Glomerular visceral epithelial cell (primary cell): ENCODE measurements around the gene ASB9.
A peak's percentile ranks its signal among the peaks of the same experiment; 100 is the strongest.
"Not testable (repeated sequence)": the region's sequence is repeated elsewhere in the genome, so short reads cannot be mapped to it uniquely, and the experiment has no call there.

Source experiments
- DNase-seq: peaks from one replicate; pipeline ENCODE4 v3.0.0-alpha.2; 2016; ENCODE audit errors: extremely low spot score

Gene ASB9

DNA sequence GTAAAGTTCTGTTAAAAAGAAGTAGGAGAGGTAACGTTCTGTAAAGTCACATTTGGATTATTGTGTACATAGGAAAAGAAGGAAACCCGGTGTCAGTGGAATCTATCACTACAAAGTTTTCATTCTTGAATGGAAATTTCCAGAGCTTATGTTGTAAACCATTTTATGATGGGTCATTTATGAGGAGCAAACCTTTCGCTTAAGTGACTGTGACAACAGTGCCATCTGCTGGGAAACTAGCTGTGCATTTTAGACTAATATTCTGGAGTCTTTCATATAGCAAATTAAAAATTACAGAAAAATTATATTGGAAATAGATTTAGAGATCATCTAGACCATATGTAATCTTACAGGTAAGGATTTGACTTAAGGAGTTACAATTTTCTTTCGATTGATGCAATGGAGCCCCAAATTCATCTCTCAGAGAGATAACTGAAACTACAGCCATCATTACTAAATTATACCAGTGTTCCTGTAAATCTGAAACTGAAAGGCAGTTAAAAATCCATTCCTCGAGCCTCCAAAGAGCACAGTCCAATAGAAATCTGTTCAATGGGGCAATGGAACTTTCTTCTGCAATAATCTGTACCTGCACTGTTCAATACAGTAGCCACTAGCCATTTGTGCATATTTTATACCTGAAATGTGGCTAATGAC lies 26.9 kb downstream of the ASB9 start:
- DNase-seq, result peak; percentile 29

DNA sequence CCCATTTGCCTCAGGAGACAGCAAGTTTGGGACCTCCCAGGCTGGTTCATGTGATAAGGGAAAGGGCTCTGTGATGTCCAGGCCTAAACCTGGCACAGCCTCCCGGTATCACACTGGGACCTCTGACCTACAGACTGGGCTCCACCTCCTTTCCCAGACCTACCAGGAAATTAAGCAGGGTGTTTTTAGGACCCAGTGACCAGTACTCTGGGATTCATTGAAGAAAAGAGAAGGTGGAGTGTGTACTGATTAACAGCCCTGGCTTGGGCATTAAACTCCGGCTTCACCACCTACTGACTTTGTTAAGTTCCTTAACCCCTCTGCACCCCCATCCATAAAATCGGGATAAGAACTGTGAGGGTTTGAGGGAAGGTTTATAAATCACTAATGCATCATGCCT lies 28.6 kb downstream of the ASB9 start:
- no peak for DNase-seq

DNA sequence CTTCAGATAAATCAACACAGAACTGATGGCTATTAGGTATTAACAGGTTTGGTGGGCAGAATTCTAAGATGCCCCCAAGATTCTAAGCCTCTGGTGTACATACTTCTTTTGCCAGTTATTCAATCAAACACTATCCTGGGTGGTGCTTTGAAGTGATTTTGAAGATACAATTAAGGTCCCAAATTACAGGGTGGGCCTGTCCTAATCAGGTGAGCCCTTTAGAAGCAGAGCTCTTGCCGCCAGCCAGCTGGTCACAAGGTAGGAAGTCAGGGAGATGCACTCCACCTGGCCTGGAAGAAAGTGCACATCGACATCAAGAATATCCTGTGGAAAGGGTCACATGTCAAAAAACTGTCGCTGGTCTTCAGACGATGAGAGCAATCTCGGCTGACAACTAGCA lies 29.5 kb downstream of the ASB9 start:
- no peak for DNase-seq

DNA sequence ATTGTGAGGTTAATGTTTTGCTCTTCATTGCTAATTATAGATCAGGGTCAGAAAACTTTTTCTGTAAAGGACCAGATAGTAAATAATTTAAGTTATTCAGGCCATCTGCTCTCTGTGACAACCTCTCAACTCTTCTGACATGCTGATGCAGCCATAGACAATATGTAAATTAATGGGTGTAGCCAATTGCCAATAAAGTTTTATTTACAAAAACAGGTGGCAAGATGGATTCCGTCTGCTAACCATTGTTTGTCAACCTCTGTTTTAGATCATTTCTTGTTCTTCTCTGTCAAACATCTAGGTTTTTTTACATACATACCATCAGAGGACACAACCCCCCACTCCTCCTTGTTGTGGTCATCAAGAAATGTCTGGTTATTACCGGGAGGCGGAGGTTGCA lies 33.7 kb downstream of the ASB9 start:
- no peak for DNase-seq

DNA sequence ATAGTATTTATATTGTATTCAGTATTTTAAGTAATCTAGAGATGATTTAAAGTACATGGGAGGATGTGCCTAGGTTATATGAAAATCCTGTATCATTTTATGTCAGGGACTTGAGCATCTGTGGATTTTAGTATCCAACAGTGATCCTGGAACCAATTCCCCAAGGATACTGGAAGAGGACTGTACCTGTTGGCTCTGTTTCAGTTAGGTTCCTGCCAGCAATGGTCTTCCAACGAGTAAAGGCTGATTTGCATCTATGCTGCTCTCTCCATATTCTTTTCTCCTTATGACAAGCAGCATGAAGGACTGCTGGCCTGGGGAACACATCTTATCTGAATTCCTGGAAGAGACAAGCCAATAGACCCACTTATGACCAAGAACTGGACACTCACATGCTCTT lies 34.9 kb downstream of the ASB9 start:
- DNase-seq, result no peak

DNA sequence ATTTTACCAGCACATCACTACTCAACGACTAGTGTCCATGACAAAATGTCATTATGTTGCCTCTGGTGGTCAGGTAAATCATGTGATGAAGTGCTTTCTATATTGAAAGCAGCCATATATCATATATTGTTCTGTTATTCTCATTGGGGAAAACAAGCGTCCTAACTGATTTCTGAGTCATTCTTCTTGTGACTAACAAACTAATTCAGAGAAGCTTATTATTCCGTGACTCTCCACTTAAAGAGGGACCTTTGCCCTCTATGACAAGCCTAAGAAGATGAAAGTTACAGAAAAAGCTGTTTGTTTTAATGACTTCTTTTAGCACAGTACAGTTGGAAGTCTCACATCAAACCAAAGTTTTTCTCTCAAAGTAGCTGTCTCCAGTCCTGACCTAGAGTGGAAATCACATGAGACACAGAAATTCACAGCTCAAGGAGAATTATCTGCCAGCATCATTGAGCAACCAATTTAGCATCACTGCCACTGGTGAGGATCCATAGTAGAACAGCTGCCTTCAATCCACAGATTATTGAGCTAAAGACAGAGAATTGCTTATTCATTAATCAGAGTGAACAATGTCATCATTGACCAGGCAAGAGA lies 36.4 kb downstream of the ASB9 start:
- no peak for DNase-seq

DNA sequence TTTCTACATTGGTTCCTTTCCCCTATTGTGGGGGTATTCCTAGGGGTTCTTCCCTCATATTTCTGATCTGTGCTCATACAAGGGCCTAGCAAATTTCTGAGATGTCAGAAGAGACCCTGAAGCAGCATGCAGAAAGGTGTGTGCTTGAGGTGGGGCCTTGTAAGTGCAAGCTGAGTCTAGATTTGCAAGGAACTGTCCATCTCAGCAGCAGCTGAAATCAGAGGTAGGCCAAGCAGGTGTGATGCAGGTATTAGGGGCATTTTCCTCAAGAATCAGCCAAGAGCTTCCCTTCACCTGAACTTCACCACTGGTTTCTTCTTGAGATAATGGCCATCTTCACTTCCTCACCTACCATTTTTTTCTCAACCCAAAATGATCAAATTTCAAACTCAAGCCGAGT lies 45.1 kb downstream of the ASB9 start:
- no peak for DNase-seq

DNA sequence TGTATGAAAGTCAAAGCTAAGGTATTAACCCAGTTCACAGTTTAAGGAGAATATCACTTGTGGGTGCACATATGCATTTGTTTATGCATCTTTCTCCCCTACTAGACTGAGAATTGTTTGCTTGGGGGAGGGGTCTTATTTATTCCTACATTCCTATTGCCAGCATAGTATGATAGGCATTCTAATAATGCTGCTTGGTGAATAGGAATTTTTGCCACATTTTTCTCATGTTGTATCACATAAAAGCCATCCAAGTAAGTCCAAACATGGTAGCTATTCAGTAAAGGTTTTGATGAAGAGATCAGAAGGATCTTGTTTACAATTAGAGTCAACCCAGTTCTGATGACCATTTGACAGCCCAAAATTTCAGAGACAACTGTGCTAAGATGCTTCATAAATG lies 48.6 kb downstream of the ASB9 start:
- DNase-seq, result no peak

DNA sequence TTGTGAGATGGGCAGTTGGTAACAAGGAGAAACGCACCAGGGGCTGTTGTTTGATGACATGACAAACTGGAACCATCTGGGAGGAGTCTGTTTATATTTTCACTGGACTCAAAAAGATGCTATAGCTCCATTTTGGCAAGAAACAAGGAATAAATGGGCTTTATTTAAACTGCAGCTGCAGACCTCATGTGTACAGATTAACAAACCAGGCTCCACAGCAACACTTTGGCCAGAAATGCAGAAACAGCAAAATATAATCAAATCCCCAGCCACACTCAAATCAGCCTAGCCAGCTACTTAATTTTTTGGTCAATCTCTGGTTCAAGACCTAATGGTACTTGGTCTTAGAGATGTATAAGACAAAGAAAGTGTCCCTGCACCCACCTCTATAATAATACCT lies 52.7 kb downstream of the ASB9 start:
- no peak for DNase-seq

DNA sequence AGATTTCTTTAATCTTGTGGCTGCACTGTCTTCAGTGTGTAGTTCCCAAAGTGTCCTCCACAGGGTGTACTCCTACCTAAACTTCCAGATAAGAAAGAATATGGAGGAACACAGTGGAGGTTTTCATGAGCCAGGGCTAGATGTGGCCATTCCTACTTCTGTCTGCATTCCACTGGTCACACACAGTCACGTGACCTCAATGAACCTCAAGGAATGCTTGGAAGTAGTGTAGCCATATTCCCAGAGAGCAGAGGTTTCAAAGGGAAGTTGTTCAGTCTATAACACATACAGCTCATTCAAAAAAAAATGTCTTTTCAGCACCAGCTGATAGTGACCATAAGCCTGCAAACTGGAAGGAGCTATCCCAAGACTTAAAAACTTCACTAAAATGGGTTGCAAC lies 53.6 kb downstream of the ASB9 start:
- DNase-seq, result no peak

DNA sequence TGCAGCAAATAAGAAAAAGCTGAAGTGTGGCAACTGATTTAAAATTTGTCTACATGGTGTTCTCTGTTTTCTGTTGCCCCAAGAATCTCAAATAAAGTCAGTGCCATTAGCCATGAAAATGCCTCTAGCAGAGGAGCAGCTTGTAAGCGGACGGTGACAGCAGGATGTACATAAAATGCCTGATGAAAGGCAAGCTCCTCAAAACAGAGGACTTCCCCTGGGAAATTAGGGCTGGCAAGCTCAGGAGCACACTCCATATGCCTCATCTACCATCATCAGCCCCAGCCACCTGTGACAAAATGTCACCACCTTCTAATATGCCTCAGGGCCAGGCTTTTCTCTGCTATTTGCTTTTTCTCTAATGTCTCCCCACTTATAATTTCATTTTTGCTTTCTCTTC lies 54.5 kb downstream of the ASB9 start:
- no peak for DNase-seq

DNA sequence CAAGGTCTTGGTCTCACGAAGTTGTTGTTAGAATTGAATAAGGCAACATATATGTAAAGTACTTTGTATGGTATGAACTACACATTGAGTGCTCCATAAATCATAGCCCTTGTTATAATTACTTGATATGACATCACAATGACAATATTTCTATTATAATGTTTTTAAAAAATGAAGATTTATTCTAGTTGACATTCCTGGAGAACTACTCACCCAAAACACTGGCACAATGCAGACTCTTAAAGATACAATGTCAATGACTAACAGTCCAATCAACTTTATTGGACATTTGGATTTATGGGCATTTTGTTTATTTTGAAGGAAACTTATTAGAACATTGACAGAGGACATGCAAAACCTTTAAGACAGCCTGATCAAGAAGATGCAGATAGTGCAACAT lies 55.3 kb downstream of the ASB9 start:
- DNase-seq, result no peak

DNA sequence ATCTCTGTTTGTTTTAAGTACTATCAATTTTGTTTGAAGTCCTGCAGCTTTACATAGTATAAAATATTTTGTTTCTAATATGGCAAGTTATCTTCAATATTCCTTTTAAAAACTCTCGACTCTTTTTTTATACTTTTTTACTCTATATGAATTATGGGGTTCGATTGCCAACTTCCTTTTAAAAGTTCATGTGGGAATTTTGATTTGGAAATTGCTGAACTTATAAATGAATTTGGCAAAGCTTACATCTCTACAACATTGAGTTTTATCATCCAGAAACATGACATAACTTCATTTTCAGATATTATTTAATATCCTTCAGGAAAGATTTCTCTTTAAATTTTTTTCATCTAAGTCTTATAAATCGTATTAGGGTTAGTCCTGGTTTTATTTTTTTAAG lies 60.8 kb downstream of the ASB9 start:
- DNase-seq, result no peak

DNA sequence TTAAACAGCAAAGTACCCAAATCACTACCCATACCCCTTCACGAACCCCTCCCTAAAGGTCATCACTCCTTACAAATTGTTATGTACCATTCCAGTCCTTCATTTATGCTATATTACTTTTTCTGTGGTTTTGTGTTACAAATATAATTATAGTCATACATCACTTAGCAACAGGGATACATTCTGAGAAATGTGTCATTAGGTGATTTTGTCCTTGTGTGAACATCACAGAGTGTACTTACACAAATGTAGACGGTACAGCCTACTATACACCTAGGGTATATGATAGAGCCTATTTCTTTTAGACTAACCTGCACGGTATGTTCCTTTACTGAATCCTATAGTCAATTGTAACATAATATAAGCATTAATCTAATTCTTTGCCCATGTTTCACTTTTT lies 61.9 kb downstream of the ASB9 start:
- no peak for DNase-seq

DNA sequence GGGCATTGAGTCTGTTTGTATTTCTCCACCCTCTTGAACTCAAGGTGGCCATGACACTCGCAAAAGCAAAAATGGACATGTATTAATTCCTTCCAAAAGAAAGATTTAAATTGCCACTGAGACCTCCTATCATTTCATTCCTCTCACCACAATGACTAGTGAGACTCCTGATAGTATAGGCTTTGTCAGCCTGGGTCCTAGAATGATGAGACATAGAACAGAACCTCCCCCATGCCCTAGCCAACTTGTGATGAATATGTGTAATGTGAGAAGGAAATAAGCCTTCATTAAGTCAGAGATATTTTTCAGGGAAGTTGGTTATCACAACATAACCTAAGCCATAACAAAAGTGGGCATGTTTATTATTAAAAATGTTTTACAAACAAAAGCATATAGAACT lies 62.5 kb downstream of the ASB9 start:
- DNase-seq, result no peak

DNA sequence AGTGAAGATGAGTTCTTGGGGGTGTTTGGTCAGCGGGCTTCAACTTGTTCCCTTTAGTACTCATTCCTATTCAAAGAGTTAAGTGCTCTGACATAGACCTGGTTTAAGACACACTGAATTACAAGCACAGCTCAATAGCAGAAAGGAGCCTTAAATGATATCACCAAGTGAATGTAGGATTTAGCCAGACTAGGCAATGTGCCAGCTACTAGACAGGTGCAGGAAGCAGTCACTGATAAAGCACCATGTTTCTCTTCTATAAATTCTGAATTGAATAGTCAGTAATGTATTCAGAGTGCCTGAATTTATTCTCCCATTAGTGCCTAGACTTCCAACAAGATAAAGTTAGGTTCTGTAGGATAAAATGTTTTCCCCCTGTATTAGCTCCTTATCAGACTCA lies 63.6 kb downstream of the ASB9 start:
- DNase-seq, result no peak

DNA sequence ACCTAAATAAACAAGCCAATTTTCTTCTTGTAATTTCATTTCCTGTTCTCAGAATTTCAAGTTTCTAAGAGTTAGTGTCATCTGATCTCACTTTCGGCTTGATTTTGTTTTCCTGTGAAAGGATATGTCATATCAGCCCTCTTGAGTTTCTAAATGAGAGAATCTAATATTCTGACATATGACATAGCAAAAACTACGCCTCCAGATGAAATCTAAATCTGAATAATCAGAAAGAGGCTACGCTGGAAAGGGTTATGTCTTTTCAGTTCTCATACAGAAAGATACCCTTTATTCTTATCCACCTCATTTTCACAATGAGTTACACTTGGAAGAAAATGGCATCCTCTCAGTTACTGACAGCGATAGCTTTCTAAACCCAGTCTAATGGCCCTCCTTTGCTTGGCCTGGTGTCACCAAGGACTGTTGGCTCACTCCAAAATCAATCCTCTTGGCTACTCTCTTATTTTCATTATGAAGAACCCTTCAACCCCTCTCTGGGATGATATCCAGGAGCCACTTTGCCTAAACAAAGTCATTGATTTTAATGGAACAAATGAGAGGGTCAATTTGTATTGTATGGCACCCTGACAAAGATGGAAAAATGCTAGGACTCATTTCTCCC lies 65.6 kb downstream of the ASB9 start:
- DNase-seq, result no peak

DNA sequence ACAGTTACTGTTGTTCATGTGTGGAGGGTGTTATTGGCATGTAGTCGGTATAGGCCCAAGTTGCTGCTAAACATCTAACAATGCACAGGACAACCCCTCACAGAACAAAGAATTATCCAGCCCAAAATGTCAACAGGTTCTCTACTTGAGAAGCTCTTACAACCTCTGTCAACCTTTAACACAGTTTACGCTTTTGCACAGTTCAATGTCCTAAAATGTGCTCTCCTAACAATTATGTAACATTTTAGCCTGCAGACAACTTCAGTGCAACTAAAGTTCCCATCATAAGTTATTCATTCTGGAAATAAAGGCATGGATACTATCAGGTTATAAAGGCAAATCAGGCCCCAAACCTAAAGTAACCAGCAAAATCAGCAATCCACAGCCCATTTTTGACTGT lies 66.2 kb downstream of the ASB9 start:
- DNase-seq, result no peak

DNA sequence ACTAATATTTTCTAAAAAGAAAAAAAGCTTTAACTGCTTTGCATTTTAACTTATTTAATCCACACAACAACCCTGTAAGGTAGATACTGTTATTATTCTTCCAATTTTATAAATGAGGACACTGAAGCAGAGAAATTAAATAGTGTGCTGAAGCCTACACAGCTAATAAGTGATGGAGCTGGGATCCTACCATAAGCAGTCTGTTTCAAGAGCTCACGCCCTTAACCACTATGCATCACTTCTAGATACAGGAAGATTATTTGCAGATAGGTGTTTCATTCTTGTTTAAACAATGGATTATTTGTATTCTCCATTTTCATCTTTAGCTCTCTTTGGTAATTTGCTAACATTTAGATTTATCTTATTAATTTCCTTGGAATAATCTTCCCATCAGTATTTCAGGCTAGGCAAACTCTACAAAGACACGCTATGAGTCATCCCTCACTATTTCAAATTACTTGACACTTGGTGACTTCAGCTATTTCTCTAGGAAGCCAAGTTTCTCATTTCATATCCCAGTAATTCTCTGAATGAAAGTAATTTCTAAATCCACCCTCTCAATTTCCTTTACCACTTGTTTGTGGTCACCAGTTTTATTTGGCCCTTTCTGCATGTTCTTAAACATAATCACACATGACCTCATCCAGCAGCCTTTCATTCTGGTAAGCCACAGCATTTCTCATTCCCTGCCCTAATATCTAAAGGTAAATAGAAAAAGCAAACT lies 67.3 kb downstream of the ASB9 start:
- peak; percentile 57 for DNase-seq

DNA sequence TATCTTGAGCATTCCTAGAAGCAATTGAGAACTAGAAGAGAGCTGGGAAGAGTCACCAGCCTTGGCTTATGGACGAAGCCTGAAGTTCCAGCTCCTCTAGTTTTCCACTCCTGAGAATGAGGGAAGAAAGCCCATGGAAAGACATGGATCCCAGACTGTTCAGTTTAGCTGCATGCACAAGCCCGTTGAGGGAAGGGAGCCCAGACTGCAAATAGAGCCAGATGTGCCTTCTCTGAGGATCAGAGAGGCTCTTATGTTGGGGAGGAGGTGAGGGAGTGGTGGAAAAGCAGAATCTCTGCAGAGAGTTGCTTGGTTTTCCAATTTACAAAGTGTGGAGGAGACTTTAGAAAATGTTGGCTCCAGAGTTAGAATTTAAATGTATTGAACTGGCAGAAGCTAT lies 69.0 kb downstream of the ASB9 start:
- DNase-seq, result no peak

DNA sequence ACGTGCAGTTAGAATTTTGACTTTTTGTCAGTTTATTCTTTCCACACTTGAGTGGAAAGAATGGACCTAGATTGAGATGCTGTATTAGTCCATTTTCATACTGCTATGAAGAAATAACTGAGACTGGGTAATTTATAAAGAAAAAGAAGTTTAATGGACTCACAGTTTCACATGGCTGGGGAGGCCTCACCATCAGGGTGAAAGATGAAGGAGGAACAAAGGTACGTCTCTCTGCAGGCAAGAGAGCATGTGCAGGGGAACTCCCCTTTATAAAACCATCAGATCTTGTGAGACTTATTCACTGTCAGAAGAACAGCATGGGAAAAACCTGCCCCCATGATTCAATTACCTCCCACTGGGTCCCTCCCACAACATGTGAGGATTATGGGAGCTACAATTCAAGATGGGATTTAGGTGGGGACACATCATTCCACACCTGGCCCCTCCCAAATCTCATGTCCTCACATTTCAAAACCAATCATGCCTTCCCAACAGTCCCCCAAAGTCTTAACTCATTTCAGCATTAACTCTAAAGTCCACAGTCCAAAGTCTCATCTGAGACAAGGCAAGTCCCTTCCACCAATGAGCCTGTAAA lies 71.2 kb downstream of the ASB9 start:
- DNase-seq, result not testable (repeated sequence)

DNA sequence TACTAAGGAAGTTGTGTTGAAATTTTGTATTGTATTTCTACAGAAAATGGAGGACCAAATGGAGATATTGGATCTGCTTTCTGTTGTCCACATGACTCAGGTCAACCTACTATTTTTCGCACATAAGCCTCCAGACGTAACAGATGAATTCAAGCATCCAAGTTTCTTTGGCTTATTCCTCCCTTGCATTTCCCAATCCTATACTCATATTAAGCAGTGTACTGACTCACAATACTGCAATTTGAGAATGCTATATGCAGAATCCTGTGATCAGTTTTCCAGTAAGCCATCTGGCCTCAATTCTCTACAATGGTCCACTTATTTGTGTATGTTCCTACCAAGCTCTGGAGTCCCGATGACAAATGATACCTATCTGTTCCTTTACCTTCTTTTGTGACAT lies 75.7 kb downstream of the ASB9 start:
- DNase-seq, result no peak
